B cell (primary cell): ENCODE results near the gene HIPK3. TPM values are rescaled to one million over a fixed set of nuclear protein-coding genes. Genes with fewer than 3 reads are reported as not detected.

Experiments used
- ATAC-seq: fragments of 200-7000 bp; cut with Tn5 transposase; one replicate; pipeline ENCODE4 v1.10.0; 2021; ENCODE audit warnings: low read depth, mild to moderate bottlenecking, moderate number of reproducible peaks, moderate library complexity
- CTCF ChIA-PET: fragments of 350-600 bp; sonication (Branson Sonifier 250); formaldehyde crosslinking; loops from one replicate; lab custom pipeline; 2021; ENCODE audit warnings: antibody characterized with exemption, inconsistent platforms; lab: Charles Lee
- POLR2A ChIA-PET: fragments of 350-600 bp; sonication (Branson Sonifier 250); formaldehyde crosslinking; loops from one replicate; lab custom pipeline; 2021; ENCODE audit warnings: antibody characterized with exemption; lab: Charles Lee
- DNase-seq: peaks from one replicate; pipeline ENCODE4 v3.0.0; 2013
- H2AFZ ChIP-seq: 2 replicates; pipeline ENCODE4 v1.6.1; 2012; ENCODE audit warnings: mild to moderate bottlenecking, low read depth, low read length; ENCODE audit not compliant: insufficient read depth, poor library complexity, severe bottlenecking
- H3K27ac ChIP-seq, 2 donors: 1 replicate in 1 of 2; 2 replicates in 1 of 2; pipeline ENCODE4 v1.5.1; 2012 to 2013; ENCODE audit warnings: low read length in 2 of 2, mild to moderate bottlenecking in 2 of 2, moderate library complexity in 1 of 2
- H3K27me3 ChIP-seq, 4 experiments: fragments of 200-600 bp in 1 of 4; sonication (generic) in 1 of 4; replicated peaks in 1 of 4; 1 replicate in 2 of 4; 2 replicates in 2 of 4; pipeline versions ENCODE4 v1.6.1 to v1.7.0; 2013 to 2016; ENCODE audit warnings: low read length in 3 of 4, mild to moderate bottlenecking in 2 of 4, mixed read lengths in 1 of 4, moderate library complexity in 1 of 4; ENCODE audit not compliant: insufficient read depth in 4 of 4, control insufficient read depth in 3 of 4; ENCODE audit errors: control extremely low read depth in 1 of 4
- H3K36me3 ChIP-seq, 2 experiments: replicated peaks in 1 of 2; 1 replicate in 1 of 2; 2 replicates in 1 of 2; pipeline versions ENCODE4 v1.6.1 to v1.7.1; 2013; ENCODE audit warnings: low read length in 1 of 2; ENCODE audit not compliant: insufficient read depth in 2 of 2, control insufficient read depth in 1 of 2; ENCODE audit errors: control extremely low read depth in 1 of 2, extremely low read depth in 1 of 2
- H3K4me1 ChIP-seq, 2 donors: fragments of 200-600 bp in 1 of 2; sonication (generic) in 1 of 2; 1 replicate in 1 of 2; 2 replicates in 1 of 2; pipeline versions ENCODE4 v1.5.1 to v1.6.1; 2013 to 2017; ENCODE audit warnings: low read length in 2 of 2; ENCODE audit not compliant: control insufficient read depth in 2 of 2, insufficient read depth in 2 of 2
- H3K4me2 ChIP-seq: replicated peaks from 2 replicates; pipeline ENCODE3; 2012; ENCODE audit warnings: mild to moderate bottlenecking, low read depth, low read length; ENCODE audit not compliant: poor library complexity, severe bottlenecking
- H3K4me3 ChIP-seq, 5 experiments: fragments of 200-600 bp in 1 of 5; sonication (generic) in 1 of 5; 1 replicate in 3 of 5; 2 replicates in 2 of 5; pipeline versions ENCODE4 v1.5.1 to v1.7.0; 2011 to 2016; ENCODE audit warnings: low read length in 4 of 5, mild to moderate bottlenecking in 4 of 5, low read depth in 2 of 5, control low read depth in 1 of 5, moderate library complexity in 1 of 5; ENCODE audit not compliant: insufficient read depth in 1 of 5; ENCODE audit errors: control extremely low read depth in 1 of 5, extremely low read depth in 1 of 5
- H3K79me2 ChIP-seq: fragments of 200-600 bp; sonication (generic); one replicate; pipeline ENCODE4 v1.6.0; 2016; ENCODE audit warnings: low read length; ENCODE audit not compliant: control insufficient read depth, insufficient read depth
- H3K9ac ChIP-seq: fragments of 200-600 bp; sonication (generic); 2 replicates; pipeline ENCODE4 v1.6.1; 2017; ENCODE audit warnings: mild to moderate bottlenecking, low read length, moderate library complexity
- H3K9me3 ChIP-seq, 3 donors: one replicate each; pipeline versions ENCODE4 v1.6.1 to v1.7.1; 2013; ENCODE audit warnings: low read length in 2 of 3; ENCODE audit not compliant: control insufficient read depth in 2 of 3, insufficient read depth in 1 of 3; ENCODE audit errors: control extremely low read depth in 1 of 3
- H4K20me1 ChIP-seq: 2 replicates; pipeline ENCODE4 v1.6.0; 2012; ENCODE audit warnings: mild to moderate bottlenecking, low read length; ENCODE audit not compliant: insufficient read depth, control insufficient read depth, poor library complexity, severe bottlenecking
- H3K27ac Mint-ChIP-seq: one replicate; pipeline ENCODE4 v1.8.0; 2021; ENCODE audit warnings: mixed read lengths
- H3K27me3 Mint-ChIP-seq: one replicate; pipeline ENCODE4 v1.8.0; 2021; ENCODE audit warnings: mixed read lengths
- H3K4me1 Mint-ChIP-seq: one replicate; pipeline ENCODE4 v1.8.0; 2021; ENCODE audit warnings: mixed read lengths
- H3K4me3 Mint-ChIP-seq: one replicate; pipeline ENCODE4 v1.8.0; 2021; ENCODE audit warnings: mixed read lengths
- H3K9me3 Mint-ChIP-seq: one replicate; pipeline ENCODE4 v1.8.0; 2022; ENCODE audit warnings: mixed read lengths; ENCODE audit not compliant: insufficient read depth
- EZH2 ChIP-seq: IDR thresholded peaks from 2 replicates; pipeline ENCODE4 v1.6.1; 2012; ENCODE audit warnings: borderline replicate concordance, low read depth, mild to moderate bottlenecking, moderate library complexity, low read length; ENCODE audit not compliant: insufficient read depth, poor library complexity, severe bottlenecking
- WGBS: methylation state at CpG from one replicate; pipeline ENCODE4 v1.1.5; 2013; ENCODE audit warnings: missing lambda C conversion rate; ENCODE audit not compliant: insufficient coverage; 5-methylcytosine and 5-hydroxymethylcytosine counted together
- intact Hi-C: fragments of 100-400 bp; cut with micrococcal nuclease; formaldehyde crosslinking; loops from one replicate; pipeline ENCODE4 v1.10.0; 2022
- polyA plus RNA-seq: library from polyadenylated mRNA; depleted of rRNA; stranded (reverse); fragments of >200 nt; gene quantifications from 2 replicates; pipeline ENCODE4 v1.2.3, GENCODE V29; 2012
- total RNA-seq, 2 donors: library from RNA; stranded (reverse); fragments of 120-200 nt in 1 of 2; gene quantifications; 1 replicate in 1 of 2; 2 replicates in 1 of 2; pipeline versions ENCODE4 v1.2.3 to v1.2.4, GENCODE V29; 2013 to 2022
- TF ChIP-seq, protein P1 (sequence below): fragments of 200-600 bp; IDR thresholded peaks from one replicate; pipeline ENCODE4 v1.8.0; 2022; ENCODE audit warnings: antibody characterized with exemption, mild to moderate bottlenecking

Gene HIPK3
- total and polyA plus RNA-seq, 2 donors (not counting 1 experiment from before 2014, with no cell fraction given) = 13.1 to 81.6 TPM

DNA sequence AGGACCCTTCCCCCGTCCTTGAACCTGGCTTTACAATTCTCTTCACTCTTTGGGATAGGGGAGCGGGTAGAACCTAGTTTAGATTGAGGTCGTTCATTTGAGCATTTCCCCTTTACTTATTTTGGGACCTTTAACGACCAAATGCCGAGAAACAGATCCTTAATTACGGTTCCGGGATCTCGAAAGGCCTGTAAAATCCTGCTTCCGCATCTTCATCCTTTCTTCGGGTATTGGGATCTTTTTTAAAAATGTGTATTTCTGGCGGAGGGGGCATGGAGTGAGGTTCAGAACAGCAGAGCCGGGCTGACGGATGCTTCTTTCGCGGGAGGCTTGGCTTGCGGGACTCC lies 395 bp upstream of the HIPK3 start:
- Histone ChIP-seq H3K36me3 (no peaks in the 10 kb centered on the region), H3K4me1 (peaks cover 14 to 22% of the 10 kb centered on the region in 2 donors), H3K27ac (peak overlapping the region; percentile 95 to 99), H3K9me3 (no peaks in the 10 kb centered on the region), H3K4me2 (peak overlapping the region; percentile 86), H3K4me3 (peak overlapping the region; percentile 68 to 94 (median 78)), H4K20me1 (peaks cover 18% of the 10 kb centered on the region), H3K27me3 (no peaks in the 10 kb centered on the region), H3K79me2 (peaks cover 58% of the 10 kb centered on the region), H2AFZ (peak overlapping the region; percentile 95), H3K9ac (peak overlapping the region; percentile 95)
- 0% methylated on average over 11 of the region's 16 CpGs for WGBS
- Mint-ChIP-seq H3K27ac (peak overlapping the region; percentile 97), H3K4me3 (peak overlapping the region; percentile 94), H3K9me3 (no peaks in the 10 kb centered on the region), H3K27me3 (no peaks in the 10 kb centered on the region), H3K4me1 (peaks cover 38% of the 10 kb centered on the region)
- ATAC-seq (no peak), DNase-seq (no peak)
- intact Hi-C loops = loop anchor here (2.0 to 5.0 kb wide), 5 partner anchors 91 to 1101 kb away; partner anchors contain the start of genes ABTB2, C11orf91, CD59 and QSER1
- ChIA-PET POLR2A (no interaction called here), CTCF (interaction anchor here (0.7 kb wide), 1 partner anchor 92 kb away, joined by 3 read pairs; no protein-coding TSS in a partner anchor)
- no peak for TF ChIP-seq EZH2
- TF ChIP-seq, protein P1, sequence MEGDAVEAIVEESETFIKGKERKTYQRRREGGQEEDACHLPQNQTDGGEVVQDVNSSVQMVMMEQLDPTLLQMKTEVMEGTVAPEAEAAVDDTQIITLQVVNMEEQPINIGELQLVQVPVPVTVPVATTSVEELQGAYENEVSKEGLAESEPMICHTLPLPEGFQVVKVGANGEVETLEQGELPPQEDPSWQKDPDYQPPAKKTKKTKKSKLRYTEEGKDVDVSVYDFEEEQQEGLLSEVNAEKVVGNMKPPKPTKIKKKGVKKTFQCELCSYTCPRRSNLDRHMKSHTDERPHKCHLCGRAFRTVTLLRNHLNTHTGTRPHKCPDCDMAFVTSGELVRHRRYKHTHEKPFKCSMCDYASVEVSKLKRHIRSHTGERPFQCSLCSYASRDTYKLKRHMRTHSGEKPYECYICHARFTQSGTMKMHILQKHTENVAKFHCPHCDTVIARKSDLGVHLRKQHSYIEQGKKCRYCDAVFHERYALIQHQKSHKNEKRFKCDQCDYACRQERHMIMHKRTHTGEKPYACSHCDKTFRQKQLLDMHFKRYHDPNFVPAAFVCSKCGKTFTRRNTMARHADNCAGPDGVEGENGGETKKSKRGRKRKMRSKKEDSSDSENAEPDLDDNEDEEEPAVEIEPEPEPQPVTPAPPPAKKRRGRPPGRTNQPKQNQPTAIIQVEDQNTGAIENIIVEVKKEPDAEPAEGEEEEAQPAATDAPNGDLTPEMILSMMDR = no peak

DNA sequence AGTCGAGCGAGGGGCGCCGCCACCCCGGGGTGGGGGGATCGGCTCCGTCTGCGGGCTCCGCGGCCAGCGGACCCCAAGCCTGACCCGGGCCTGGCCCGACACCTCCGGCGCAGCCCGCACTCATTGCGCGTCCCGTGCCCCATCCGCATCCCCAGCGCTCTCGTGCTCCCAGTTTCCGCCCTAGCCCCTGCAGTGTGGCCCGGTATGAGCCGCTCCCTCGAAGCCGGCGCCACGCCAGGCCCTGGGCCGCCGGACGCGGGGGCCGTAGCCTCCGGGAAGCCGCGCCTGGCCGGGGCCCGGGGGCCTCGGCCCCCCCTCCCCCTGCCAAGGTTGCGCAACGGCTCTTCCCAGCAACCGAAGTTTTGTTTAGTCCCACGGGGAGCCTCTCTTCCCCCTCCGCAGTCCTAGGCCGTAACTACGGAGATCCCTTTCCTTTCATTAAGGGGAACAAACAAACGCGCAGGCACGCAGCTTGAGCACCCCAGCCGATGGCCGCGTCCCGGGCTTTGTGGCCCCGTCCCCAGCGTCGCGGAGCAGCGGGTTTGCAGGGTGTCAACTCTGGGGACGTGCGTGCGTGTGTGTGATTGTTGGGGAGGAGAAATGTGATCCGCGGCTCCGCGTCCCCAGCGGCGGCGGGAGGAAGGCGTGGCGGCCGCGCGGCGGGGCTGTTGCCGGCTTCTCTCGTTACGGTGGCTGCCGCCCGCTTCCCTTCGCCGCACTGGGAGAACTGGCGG lies 883 bp downstream of the HIPK3 start:
- peak overlapping the region; percentile 100 for H3K27ac Mint-ChIP-seq
- no peak for TF ChIP-seq EZH2
- TF ChIP-seq, protein P1 = no peak
- peak overlapping the region; percentile 95 for H2AFZ ChIP-seq

More for the DNA sequence above, 883 bp downstream of the HIPK3 start:
- Histone ChIP-seq H3K4me2 (peak overlapping the region; percentile 86), H3K4me3 (peak overlapping the region; percentile 78 to 97 (median 90)), H3K79me2 (peaks cover 71% of the 10 kb centered on the region), H3K27me3 (no peaks in the 10 kb centered on the region), H3K9ac (peak overlapping the region; percentile 95), H3K9me3 (no peaks in the 10 kb centered on the region), H3K4me1 (peaks cover 22 to 26% of the 10 kb centered on the region in 2 donors), H3K36me3 (no peaks in the 10 kb centered on the region), H4K20me1 (peaks cover 30% of the 10 kb centered on the region), H3K27ac (peak overlapping the region; percentile 98 to 99)
- no peaks in the 10 kb centered on the region for H3K9me3 Mint-ChIP-seq
- H3K4me1 Mint-ChIP-seq = peaks cover 49% of the 10 kb centered on the region
- CTCF ChIA-PET = interaction anchor here (0.7 to 1.0 kb wide), 3 partner anchors 71 to 787 kb away, joined by 3 to 4 read pairs (median 4); no protein-coding TSS in a partner anchor
- no peaks in the 10 kb centered on the region for H3K27me3 Mint-ChIP-seq
- ATAC-seq = peak; percentile 34
- WGBS = under 1% methylated on average over 83 of the region's 83 CpGs
- peak; percentile 86 for DNase-seq
- intact Hi-C loops = loop anchor here (1.0 to 5.0 kb wide), 9 partner anchors 71 to 1099 kb away; partner anchors contain the start of genes ABTB2, C11orf91, CD59 and CSTF3
- POLR2A ChIA-PET = interaction anchor here (0.7 kb wide), 1 partner anchor 226 kb away, joined by 4 read pairs; no protein-coding TSS in a partner anchor
- peak overlapping the region; percentile 93 for H3K4me3 Mint-ChIP-seq
